ENCODE measurements around the gene SPATS2.
A peak's percentile ranks its signal among the peaks of the same experiment; 100 is the strongest.

Gene SPATS2

DNA sequence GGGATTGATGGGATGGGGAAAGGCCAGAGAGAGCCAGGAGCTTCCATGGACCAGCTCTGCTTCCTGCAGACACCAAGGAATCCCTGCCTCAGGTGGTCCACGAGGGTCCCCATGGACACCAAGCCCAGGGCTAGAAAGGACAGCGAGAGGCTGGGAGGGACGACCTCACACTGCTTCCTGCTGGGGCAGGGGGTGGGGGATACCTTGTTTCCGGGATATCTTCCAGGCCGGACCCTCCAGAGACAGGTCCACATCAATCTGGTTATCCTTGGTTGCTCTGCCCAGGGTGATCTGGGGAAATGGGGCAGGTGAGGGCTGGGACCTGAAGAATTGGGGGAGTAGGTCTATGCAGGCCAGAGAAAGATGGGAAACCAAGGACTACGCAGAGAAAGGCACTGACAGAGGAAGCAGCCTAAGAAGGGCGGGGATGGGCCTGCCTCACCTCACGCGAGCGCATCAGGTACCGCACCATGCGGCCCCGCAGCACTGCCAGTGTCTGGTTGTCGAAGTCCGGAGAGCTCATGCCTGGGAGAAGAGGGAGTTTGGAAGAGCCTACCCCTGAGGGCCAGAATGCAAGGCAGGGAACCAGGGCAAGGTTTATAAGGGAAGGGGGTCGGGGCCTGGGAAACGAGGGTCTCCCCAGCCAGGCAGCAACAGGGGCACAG, 191.9 kb downstream of the SPATS2 start:
- DNase-seq: no peak

GRCh38 chr12:49560695-49561094, 193.4 kb downstream of the SPATS2 start:
- DNase-seq: no peak

GRCh38 chr12:49562233-49562632, 195.0 kb downstream of the SPATS2 start:
- no peak for DNase-seq

- DNase-seq: no peak
Observed at GRCh38 chr12:49562831-49563230, 195.6 kb downstream of the SPATS2 start.

DNA sequence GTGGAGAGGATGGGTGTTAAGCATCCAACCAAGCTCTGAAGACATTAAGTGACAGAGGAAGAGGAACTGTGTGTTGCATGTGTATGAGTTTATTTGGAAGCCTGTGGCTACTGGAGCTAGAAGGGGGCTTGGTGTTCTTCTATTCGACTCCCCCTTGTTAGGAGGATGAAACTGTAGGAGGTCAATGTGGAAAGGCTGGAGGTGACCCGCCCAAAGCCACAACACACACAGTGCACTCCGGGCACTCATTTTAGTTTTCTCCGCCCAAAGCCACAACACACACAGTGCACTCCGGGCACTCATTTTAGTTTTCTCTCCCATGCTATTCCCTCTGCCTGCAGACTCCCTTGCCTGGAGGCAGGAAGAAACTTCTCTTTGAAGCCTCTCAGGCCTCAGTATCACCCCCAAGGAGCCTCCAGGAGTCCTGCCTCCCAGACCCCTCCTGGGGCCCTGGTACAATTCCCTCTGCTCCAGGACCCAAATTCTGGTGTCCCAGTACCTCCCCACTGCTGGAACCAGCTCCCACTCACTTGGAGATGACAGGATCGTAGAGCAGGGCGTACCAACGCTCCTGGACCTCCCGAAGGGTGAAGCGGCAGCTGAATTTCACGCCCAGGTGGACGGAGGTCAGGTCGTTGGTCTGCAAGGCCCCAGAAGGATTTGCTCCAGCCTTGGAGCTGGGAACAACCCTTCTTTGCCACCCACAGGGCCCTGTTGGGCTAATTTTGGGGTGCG, 196.9 kb downstream of the SPATS2 start:
- DNase-seq: no peak

DNA sequence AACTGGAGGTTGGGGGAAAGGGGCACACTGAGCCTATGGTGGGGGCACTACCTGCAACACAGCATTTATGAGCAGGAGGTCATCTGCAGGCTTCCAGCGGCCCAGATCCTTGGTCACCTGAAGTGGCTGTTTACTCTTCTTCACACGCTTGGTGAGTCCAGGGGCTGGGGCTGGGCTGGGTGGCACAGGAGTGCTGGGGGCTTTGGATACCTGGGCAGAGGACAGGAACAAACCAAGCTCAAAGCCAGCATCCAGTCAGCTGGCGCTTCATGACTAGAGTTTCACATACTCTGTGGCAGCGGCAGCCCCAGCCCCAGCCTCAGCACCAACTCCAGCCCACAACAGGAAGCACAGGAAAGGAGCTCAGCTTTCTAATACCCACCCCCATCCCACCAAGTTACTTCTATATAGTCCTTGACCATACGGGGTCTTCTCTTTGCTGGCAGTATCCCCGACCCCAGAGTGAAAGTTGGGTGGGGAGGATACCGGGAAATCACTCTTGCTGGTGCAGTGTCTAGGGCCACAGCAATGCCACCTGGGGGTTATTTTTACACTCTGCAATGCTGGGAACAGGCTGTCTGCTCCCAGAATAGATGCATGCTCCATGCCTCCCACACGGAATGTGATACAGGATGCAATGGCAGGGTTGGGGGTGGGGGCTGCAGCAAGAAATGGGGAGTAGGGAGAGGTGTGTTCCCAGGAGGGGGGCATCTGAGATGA, 197.6 kb downstream of the SPATS2 start:
- no peak for DNase-seq

DNA sequence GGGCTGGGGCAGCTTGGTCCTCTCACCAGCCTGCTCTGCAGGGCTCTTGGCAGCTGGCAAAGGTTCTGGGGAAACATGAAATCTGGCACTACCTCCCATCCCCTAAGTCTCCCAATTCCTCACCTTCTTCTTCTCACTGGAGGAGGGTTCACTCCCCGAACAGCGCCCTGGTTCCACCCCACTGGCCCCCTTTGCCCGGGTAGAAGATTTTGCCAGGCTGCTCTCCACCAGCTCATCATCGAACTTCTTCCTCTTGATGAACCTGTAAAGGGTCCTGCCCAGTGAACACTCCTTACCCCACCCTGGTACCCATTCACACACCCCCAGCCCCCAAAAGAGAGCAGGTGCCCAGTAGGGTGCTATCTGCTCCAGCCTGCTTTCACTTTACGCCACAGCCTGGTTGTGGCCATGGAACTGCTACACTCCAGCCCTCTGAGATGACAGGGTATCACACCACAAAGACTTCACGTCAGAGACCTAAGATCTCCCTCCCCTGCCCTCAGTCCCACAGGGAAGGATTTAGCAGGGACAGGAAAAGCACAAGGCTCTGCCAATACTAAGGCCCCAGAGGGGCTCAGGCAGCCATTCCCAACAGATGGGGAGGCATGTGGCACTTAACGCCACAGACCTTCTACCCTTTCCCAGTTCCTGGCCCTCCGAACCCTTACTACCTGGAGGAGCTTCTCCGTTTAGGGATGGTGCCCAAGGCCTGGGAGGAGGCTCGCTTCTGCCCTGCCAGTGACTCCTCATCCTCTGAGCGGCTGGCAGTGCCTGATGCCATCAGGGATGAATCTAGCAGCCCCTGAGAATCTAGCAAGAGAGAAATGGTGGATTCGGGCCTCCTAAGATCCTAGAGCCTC, 198.4 kb downstream of the SPATS2 start:
- no peak for DNase-seq

- no peak for DNase-seq
Observed at GRCh38 chr12:49566361-49566760, 199.1 kb downstream of the SPATS2 start.

DNA sequence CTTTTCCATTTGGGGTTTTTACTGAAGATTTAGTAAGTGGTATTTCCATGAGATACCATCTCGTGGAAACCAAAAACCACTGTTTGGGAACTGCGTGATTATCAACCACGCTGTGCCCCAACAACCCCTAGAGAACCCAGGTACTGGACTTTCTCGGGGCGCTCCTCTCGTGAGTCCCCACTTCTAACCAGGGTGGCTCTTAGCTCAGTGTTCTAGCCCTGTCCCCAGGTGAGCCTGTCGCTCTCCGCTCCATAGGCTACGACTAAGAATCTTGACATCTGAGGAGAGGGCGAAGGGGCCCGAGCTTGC, 200.0 kb downstream of the SPATS2 start:
- DNase-seq: peak in 1 of 2 donors; percentile 9

DNA sequence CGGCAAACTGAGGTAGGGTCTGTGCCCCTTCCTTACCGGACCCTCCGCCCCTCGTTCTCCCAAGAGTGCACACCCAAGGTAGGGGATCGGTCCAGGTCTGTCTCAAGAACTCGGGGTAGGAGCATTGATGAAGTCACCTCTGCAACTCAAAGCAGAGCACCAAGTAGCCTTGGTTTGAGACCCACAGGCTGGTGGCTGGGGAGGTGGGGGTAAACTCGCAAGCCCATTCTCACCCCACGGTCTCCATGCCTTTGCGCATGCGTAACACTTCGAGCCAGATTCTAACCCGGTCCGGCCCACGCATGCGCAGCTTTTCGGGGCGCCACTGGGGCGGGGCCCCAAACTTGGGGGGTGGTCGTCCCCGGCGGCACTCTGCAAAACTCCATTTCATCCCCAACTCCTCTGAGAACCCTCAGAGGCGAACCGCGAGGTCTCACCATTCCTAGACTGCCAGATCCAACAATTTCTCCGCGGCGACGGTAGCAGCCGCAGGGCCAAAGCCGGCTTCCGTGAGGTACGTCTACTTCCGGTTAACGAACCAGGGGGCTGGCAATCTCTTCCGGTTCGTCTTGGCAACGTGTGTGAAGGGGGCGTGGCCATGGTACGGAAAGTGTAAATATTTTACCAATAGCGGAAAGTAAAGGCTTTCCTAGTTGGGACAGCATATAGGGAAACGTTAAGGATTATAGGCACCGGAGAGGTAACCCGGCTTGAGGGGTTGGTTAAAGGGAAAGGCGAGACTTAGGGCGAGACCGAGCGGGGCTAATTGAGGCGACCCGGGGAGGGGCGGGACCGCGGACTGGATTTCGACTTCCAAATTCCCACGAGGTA, 200.6 kb downstream of the SPATS2 start, which contains the start of gene MCRS1:
Gene MCRS1, minus strand, starts transcription at position 532 of the 831 bp plus-strand sequence. CDS start 1,411 bp downstream, outside the sequence.
- peak; percentile 91 for DNase-seq

- peak in 1 of 2 donors; percentile 11 for DNase-seq
Observed at GRCh38 chr12:49568442-49569162, 201.3 kb downstream of the SPATS2 start.

Measured in CD4-positive, alpha-beta T cell treated with Interleukin-1 beta for 1 hour (primary cell).